ENCODE data around the gene LAMB3.
"Not testable (repeated sequence)": the region's sequence is repeated elsewhere in the genome, so short reads cannot be mapped to it uniquely, and the experiment has no call there.

The LAMB3 gene

GRCh38 chr1:209652121-209652735 lies at the start of gene LAMB3:
LAMB3 (minus strand) TSS chr1:209652425; CDS start chr1:209650944, 1,481 bp downstream.
- H3K4me3 ChIP-seq (ENCODE audit: low read depth, low read length): no peak within 1 kb of the TSS

DNA sequence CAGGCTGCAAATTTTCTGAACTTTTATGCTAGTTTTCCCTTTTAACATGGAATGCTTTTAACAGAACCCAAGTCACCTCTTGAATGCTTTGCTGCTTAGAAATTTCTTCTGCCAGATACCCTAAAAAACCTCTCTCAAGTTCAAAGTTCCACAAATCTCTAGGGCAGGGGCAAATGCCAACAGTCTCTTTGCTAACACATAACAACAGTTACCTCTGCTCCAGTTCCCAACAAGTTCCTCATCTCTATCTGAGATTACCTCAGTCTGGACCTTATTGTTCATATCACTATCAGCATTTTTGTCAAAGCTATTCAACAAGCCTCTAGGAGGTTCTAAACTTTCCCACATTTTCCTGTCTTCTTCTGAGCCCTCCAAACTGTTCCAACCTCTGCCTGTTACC lies 48.5 kb upstream of the LAMB3 start:
- not testable (repeated sequence) for H3K4me3 ChIP-seq (ENCODE audit: low read depth, low read length)

- H3K4me3 ChIP-seq (ENCODE audit: low read depth, low read length): no peak overlapping the region
Measured at GRCh38 chr1:209697126-209697525, 44.9 kb upstream of the LAMB3 start.

GRCh38 chr1:209696673-209697072 lies 44.4 kb upstream of the LAMB3 start:
- H3K4me3 ChIP-seq (ENCODE audit: low read depth, low read length): no peak overlapping the region

GRCh38 chr1:209692745-209693504 lies 40.7 kb upstream of the LAMB3 start:
- no peak overlapping the region for H3K4me3 ChIP-seq (ENCODE audit: low read depth, low read length)

DNA sequence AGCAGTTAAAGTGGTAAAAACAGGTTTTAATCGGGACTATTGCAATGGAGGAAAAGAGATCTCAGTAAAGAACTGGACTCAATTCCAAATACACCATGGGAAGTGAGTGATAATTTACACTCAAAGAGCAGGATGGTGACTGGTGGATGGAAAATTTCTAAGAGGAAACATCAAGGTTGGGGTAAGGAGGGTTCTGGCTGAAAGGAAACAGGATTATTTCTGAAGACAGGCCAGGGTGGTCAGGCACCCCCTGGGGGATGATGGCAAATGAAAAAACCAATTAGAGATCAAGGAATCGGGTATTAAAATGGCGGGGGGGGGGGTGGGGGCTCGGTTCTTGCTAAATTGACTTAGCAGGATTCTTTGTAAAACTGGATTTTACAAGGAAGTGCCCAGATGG lies 40.1 kb upstream of the LAMB3 start:
- H3K4me3 ChIP-seq (ENCODE audit: low read depth, low read length): no peak overlapping the region

GRCh38 chr1:209691237-209691636 lies 39.0 kb upstream of the LAMB3 start:
- no peak overlapping the region for H3K4me3 ChIP-seq (ENCODE audit: low read depth, low read length)

GRCh38 chr1:209689477-209689876 lies 37.3 kb upstream of the LAMB3 start:
- no peak overlapping the region for H3K4me3 ChIP-seq (ENCODE audit: low read depth, low read length)

DNA sequence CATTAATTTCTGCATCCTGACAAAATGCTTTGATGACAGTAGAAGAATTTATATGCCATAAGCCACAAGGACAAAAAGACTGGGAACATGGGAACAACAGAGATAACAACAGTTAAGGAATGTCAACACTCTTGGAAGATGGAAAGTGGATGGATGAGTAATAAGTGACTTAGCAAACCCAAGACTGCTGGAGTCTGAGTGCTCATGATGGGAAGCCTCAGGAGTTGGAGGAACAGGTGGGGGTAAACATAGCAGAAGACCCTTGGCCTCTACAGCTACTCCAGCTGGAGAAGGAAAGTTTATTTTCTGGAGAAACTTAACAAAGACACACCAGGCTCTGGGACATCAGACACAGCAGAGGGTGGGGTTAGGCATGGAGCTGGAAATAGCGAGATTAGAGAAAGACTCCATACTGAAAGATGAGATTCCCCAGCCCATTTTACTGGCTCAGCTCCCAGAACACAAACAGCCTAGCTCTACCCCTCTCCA lies 36.6 kb upstream of the LAMB3 start:
- no peak overlapping the region for H3K4me3 ChIP-seq (ENCODE audit: low read depth, low read length)

DNA sequence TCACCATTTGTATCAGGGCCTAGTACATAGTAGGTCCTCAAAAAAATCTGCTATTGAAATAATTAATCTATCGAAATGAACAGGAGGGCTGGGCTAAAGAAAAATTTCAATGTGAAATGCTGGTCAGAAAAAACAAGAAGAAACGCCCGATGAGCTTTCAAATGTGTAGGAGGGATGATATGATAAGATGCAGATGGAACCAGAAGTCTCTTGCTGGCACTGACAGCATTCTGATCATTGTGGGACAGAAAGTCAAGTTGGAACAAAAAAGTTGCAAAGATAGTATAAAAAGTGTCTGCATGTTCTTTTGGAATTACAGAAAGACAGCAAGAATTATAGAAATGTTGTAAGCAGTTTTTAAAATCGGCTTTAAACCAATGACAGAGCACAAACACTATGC lies 34.1 kb upstream of the LAMB3 start:
- H3K4me3 ChIP-seq (ENCODE audit: low read depth, low read length): no peak overlapping the region

- H3K4me3 ChIP-seq (ENCODE audit: low read depth, low read length): no peak overlapping the region
Measured at GRCh38 chr1:209685821-209686220, 33.6 kb upstream of the LAMB3 start.

- no peak overlapping the region for H3K4me3 ChIP-seq (ENCODE audit: low read depth, low read length)
Measured at GRCh38 chr1:209678981-209679539, 26.8 kb upstream of the LAMB3 start.

DNA sequence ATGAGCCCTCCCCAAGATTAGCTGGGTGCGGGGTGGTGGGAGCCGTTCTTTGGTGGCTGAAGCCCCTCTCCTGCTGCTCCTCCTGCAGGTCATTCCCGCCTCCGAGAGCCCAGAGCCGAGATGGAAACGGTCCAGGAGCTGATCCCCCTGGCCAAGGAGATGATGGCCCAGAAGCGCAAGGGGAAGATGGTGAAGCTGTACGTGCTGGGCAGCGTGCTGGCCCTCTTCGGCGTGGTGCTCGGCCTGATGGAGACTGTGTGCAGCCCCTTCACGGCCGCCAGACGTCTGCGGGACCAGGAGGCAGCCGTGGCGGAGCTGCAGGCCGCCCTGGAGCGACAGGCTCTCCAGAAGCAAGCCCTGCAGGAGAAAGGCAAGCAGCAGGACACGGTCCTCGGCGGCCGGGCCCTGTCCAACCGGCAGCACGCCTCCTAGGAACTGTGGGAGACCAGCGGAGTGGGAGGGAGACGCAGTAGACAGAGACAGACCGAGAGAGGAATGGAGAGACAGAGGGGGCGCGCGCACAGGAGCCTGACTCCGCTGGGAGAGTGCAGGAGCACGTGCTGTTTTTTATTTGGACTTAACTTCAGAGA lies 23.4 kb upstream of the LAMB3 start:
- peak overlapping the region; percentile 44 for H3K4me3 ChIP-seq (ENCODE audit: low read depth, low read length)

- peak within 1 kb of the TSS; percentile 44 for H3K4me3 ChIP-seq (ENCODE audit: low read depth, low read length)
Measured at GRCh38 chr1:209674957-209675564, 22.8 kb upstream of the LAMB3 start, which contains the start of gene G0S2. G0S2 (plus strand) TSS chr1:209675412; CDS start chr1:209675685, 273 bp downstream.

GRCh38 chr1:209673631-209674417 lies 21.6 kb upstream of the LAMB3 start:
- H3K4me3 ChIP-seq (ENCODE audit: low read depth, low read length): no peak overlapping the region

- H3K4me3 ChIP-seq (ENCODE audit: low read depth, low read length): no peak overlapping the region
Measured at GRCh38 chr1:209672705-209673630, 20.7 kb upstream of the LAMB3 start.

GRCh38 chr1:209670441-209671082 lies 18.3 kb upstream of the LAMB3 start:
- H3K4me3 ChIP-seq (ENCODE audit: low read depth, low read length): no peak overlapping the region

DNA sequence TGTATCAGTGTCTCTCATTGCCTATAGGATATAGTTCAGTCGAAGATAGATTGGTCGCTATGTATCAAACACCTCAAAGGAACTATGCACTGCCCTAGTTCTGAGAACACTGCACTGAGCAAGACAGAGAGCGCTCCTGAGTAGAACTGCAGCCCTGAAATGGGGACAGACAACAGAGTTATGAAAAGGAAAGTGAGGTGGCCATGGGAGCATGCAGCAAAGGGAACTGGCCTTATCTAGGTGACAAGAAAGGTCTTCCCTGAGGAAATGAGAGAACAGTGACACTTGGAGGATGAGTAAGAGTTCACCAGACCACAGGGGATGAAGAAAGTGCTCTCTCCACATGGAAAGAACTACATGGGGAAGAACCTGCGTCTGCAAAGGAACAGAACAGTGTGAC lies 15.5 kb upstream of the LAMB3 start:
- H3K4me3 ChIP-seq (ENCODE audit: low read depth, low read length): no peak overlapping the region

DNA sequence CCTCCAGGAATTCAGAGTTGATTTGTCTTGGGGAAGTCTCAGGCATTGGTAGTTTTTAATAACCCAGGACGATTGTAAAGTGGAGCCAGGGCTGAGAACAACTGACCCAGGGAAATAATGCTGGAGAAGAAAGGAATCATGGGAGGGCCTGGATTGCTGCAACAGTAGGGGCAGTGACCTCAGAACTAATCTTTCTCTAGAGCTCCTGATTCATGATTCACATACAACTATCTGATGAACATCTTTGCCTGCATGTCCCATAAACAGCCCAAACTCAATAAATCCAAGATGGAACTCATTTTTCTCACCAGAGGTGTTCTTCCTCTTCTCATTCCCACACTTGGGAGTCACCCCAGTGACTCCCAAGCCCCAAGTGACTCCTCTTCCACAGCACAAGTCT lies 14.9 kb upstream of the LAMB3 start:
- no peak overlapping the region for H3K4me3 ChIP-seq (ENCODE audit: low read depth, low read length)

Data from iPS-11a (cell line).